GM23338 (cell line): ENCODE data around the gene COPS2. TPM values are rescaled to one million over a fixed set of nuclear protein-coding genes. Genes with fewer than 3 reads are reported as not detected.

Experiments used
- ATAC-seq: fragments of 200-7000 bp; cut with Tn5 transposase; 3 replicates; pipeline ENCODE4 v1.9.1; 2020
- DNase-seq: peaks from one replicate; pipeline ENCODE4 v3.0.0-alpha.2; 2015; ENCODE audit warnings: low spot score
- H2AFZ ChIP-seq: fragments of 200-600 bp; sonication (generic); 2 replicates; pipeline ENCODE4 v1.8.0; 2016; ENCODE audit warnings: antibody characterized with exemption, mild to moderate bottlenecking, moderate library complexity
- H3F3A ChIP-seq: fragments of 200-600 bp; sonication (generic); replicated peaks from 2 replicates; pipeline ENCODE4 v1.8.0; 2017; ENCODE audit warnings: antibody characterized with exemption, mixed run types, low read depth
- H3K27ac ChIP-seq: fragments of 200-600 bp; sonication (generic); 2 replicates; pipeline ENCODE4 v1.6.1; 2016; ENCODE audit warnings: low read depth
- H3K27me3 ChIP-seq: fragments of 200-600 bp; sonication (generic); 2 replicates; pipeline ENCODE4 v1.8.0; 2016; ENCODE audit warnings: mild to moderate bottlenecking, mixed run types, moderate library complexity; ENCODE audit not compliant: insufficient read depth
- H3K36me3 ChIP-seq: fragments of 200-600 bp; sonication (generic); 2 replicates; pipeline ENCODE4 v1.8.0; 2016; ENCODE audit warnings: mild to moderate bottlenecking; ENCODE audit not compliant: insufficient read depth
- H3K4me1 ChIP-seq: fragments of 200-600 bp; sonication (generic); 2 replicates; pipeline ENCODE4 v1.8.0; 2016; ENCODE audit warnings: mild to moderate bottlenecking, moderate library complexity; ENCODE audit not compliant: insufficient read depth
- H3K4me2 ChIP-seq: fragments of 200-600 bp; sonication (generic); 2 replicates; pipeline ENCODE4 v1.7.1; 2017; ENCODE audit warnings: mixed run types
- H3K4me3 ChIP-seq: fragments of 200-600 bp; sonication (generic); 2 replicates; pipeline ENCODE4 v1.6.1; 2016; ENCODE audit warnings: mixed run types
- H3K79me2 ChIP-seq: fragments of 200-600 bp; sonication (generic); replicated peaks from 2 replicates; pipeline ENCODE4 v1.8.0; 2017; ENCODE audit warnings: mild to moderate bottlenecking; ENCODE audit not compliant: insufficient read depth
- H3K9me2 ChIP-seq: fragments of 200-600 bp; sonication (generic); 2 replicates; pipeline ENCODE4 v1.8.0; 2017; ENCODE audit not compliant: insufficient read depth
- H4K20me1 ChIP-seq: fragments of 200-600 bp; sonication (generic); replicated peaks from 2 replicates; pipeline ENCODE4 v1.8.0; 2017; ENCODE audit warnings: mild to moderate bottlenecking; ENCODE audit not compliant: insufficient read depth
- H3K27ac Mint-ChIP-seq: 2 replicates; pipeline ENCODE4 v1.8.0; 2020; ENCODE audit warnings: inconsistent platforms, mild to moderate bottlenecking, moderate library complexity, mixed read lengths
- H3K27me3 Mint-ChIP-seq: 3 replicates; pipeline ENCODE4 v1.8.0; 2022; ENCODE audit warnings: low read depth, mild to moderate bottlenecking, moderate library complexity, mixed read lengths, inconsistent platforms; ENCODE audit not compliant: insufficient read depth, poor library complexity
- H3K36me3 Mint-ChIP-seq: 3 replicates; pipeline ENCODE4 v1.8.0; 2021; ENCODE audit warnings: low read depth, mild to moderate bottlenecking, inconsistent platforms, moderate library complexity, mixed read lengths
- H3K4me1 Mint-ChIP-seq: 3 replicates; pipeline ENCODE4 v1.8.0; 2020; ENCODE audit warnings: mild to moderate bottlenecking, inconsistent platforms, mixed read lengths
- H3K4me3 Mint-ChIP-seq: 3 replicates; pipeline ENCODE4 v1.8.0; 2021; ENCODE audit warnings: moderate library complexity, mild to moderate bottlenecking, inconsistent platforms, mixed read lengths
- H3K9me3 Mint-ChIP-seq: 3 replicates; pipeline ENCODE4 v1.8.0; 2020; ENCODE audit warnings: moderate library complexity, mild to moderate bottlenecking, inconsistent platforms, mixed read lengths
- CREB1 ChIP-seq: fragments of 250-450 bp; sonication (Bioruptor Pico); IDR thresholded peaks from 2 replicates; pipeline ENCODE4 v1.5.0; 2020; ENCODE audit warnings: low read depth, mild to moderate bottlenecking, moderate library complexity
- CTCF ChIP-seq, 2 experiments: fragments of 200-600 bp in 1 of 2; sonication (generic) in 1 of 2; conservative IDR thresholded peaks; 2 replicates each; pipeline versions ENCODE4 v1.5.1 to v1.6.1; 2016 to 2017; ENCODE audit warnings: antibody characterized with exemption in 2 of 2, low read depth in 2 of 2, mild to moderate bottlenecking in 2 of 2, moderate library complexity in 1 of 2
- ETS1 ChIP-seq: IDR thresholded peaks from 2 replicates; pipeline ENCODE4 v1.6.1; 2016; ENCODE audit warnings: antibody characterized with exemption
- EZH2 ChIP-seq: fragments of 200-600 bp; sonication (generic); IDR thresholded peaks from one replicate; pipeline ENCODE4 v1.8.0; 2017; ENCODE audit warnings: antibody characterized with exemption, mild to moderate bottlenecking, low read depth; ENCODE audit not compliant: unreplicated experiment
- EZH2phosphoT487 ChIP-seq: fragments of 200-600 bp; sonication (generic); IDR thresholded peaks from one replicate; pipeline ENCODE4 v1.8.1; 2018; ENCODE audit warnings: antibody characterized with exemption; ENCODE audit not compliant: unreplicated experiment
- JUNB ChIP-seq: IDR thresholded peaks from one replicate; pipeline ENCODE4 v1.6.1; 2016; ENCODE audit warnings: antibody characterized with exemption; ENCODE audit not compliant: unreplicated experiment
- NANOG ChIP-seq: IDR thresholded peaks from 2 replicates; pipeline ENCODE4 v1.6.1; 2016; ENCODE audit warnings: antibody characterized with exemption, borderline replicate concordance
- POLR2AphosphoS5 ChIP-seq: IDR thresholded peaks from 2 replicates; pipeline ENCODE4 v1.6.1; 2016; ENCODE audit warnings: antibody characterized with exemption, low read depth
- STAT1 ChIP-seq: IDR thresholded peaks from one replicate; pipeline ENCODE4 v1.6.1; 2016; ENCODE audit warnings: antibody characterized with exemption; ENCODE audit not compliant: unreplicated experiment
- ZNF114 ChIP-seq: fragments of 250-450 bp; sonication (Bioruptor Pico); IDR thresholded peaks from 2 replicates; pipeline ENCODE4 v1.5.0; 2020; ENCODE audit warnings: mild to moderate bottlenecking, moderate library complexity
- ZNF331 ChIP-seq: fragments of 250-450 bp; sonication (Bioruptor Pico); IDR thresholded peaks from 2 replicates; pipeline ENCODE4 v1.5.0; 2020; ENCODE audit warnings: low read depth, mild to moderate bottlenecking, moderate library complexity
- polyA plus RNA-seq: library from polyadenylated mRNA; unstranded; fragments of >200 nt; fragmentation: Nextera tagmentation; extraction: Ambion mirVana; gene quantifications from 2 replicates; pipeline ENCODE4 v1.2.1, GENCODE V29; 2016
- total RNA-seq: library from RNA; depleted of rRNA; stranded (reverse); fragments of >200 nt; shearing (Covaris generic); gene quantifications from 2 replicates; pipeline ENCODE4 v1.2.3, GENCODE V29; 2014
- TF ChIP-seq, protein P1 (sequence below): IDR thresholded peaks from one replicate; pipeline ENCODE4 v1.6.1; 2018; ENCODE audit warnings: antibody characterized with exemption; ENCODE audit not compliant: unreplicated experiment
- TF ChIP-seq, protein P2 (sequence below): fragments of 250-450 bp; sonication (Bioruptor Pico); IDR thresholded peaks from 2 replicates; pipeline ENCODE4 v1.5.0; 2020; ENCODE audit warnings: mild to moderate bottlenecking, moderate library complexity

Gene COPS2
- total and polyA plus RNA-seq, 2 experiments from 2014 or later: 38.7 to 67.3 TPM

DNA sequence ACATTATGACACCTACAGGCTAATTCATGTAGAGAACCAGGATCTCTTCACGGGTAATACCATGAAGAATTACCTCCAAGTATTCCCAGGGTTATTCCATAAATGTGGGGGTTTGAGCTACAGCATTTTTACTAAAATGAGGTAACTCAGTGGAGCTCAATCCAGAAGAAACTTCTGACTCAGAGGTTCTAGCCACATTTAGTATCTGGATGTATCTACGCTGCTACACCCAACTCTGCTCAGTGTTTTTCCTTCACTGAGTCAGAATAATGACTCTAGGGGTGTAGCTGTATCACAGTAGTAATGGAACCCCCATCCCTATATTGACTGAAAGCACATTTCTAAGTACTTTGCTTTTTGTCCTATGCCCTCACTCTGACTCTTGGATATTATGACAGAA, 52.4 kb downstream of the COPS2 start:
- H2AFZ ChIP-seq: no peak overlapping the region
- Mint-ChIP-seq H3K9me3 (no peaks in the 10 kb centered on the region), H3K4me1 (no peaks in the 10 kb centered on the region), H3K27ac (no peak overlapping the region), H3K27me3 (no peaks in the 10 kb centered on the region), H3K36me3 (no peaks in the 10 kb centered on the region), H3K4me3 (no peak overlapping the region)
- no peak overlapping the region for H3K27ac ChIP-seq
- H3K79me2 ChIP-seq: no peaks in the 10 kb centered on the region
- no peaks in the 10 kb centered on the region for H3K36me3 ChIP-seq
- TF ChIP-seq ZNF331 (CRISPR knock-in tag) (no peak), CTCF (conservative IDR thresholded peaks at IDR 0.05; ENCODE audit: low read depth in 2 of 2) (no peak), ETS1 (no peak), POLR2AphosphoS5 (no peak), EZH2 (no peak), EZH2phosphoT487 (no peak), NANOG (no peak), STAT1 (no peak), ZNF114 (no peak), CREB1 (CRISPR knock-in tag) (no peak), JUNB (no peak)
- TF ChIP-seq, protein P1, sequence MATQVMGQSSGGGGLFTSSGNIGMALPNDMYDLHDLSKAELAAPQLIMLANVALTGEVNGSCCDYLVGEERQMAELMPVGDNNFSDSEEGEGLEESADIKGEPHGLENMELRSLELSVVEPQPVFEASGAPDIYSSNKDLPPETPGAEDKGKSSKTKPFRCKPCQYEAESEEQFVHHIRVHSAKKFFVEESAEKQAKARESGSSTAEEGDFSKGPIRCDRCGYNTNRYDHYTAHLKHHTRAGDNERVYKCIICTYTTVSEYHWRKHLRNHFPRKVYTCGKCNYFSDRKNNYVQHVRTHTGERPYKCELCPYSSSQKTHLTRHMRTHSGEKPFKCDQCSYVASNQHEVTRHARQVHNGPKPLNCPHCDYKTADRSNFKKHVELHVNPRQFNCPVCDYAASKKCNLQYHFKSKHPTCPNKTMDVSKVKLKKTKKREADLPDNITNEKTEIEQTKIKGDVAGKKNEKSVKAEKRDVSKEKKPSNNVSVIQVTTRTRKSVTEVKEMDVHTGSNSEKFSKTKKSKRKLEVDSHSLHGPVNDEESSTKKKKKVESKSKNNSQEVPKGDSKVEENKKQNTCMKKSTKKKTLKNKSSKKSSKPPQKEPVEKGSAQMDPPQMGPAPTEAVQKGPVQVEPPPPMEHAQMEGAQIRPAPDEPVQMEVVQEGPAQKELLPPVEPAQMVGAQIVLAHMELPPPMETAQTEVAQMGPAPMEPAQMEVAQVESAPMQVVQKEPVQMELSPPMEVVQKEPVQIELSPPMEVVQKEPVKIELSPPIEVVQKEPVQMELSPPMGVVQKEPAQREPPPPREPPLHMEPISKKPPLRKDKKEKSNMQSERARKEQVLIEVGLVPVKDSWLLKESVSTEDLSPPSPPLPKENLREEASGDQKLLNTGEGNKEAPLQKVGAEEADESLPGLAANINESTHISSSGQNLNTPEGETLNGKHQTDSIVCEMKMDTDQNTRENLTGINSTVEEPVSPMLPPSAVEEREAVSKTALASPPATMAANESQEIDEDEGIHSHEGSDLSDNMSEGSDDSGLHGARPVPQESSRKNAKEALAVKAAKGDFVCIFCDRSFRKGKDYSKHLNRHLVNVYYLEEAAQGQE: no peak
- TF ChIP-seq, protein P2, sequence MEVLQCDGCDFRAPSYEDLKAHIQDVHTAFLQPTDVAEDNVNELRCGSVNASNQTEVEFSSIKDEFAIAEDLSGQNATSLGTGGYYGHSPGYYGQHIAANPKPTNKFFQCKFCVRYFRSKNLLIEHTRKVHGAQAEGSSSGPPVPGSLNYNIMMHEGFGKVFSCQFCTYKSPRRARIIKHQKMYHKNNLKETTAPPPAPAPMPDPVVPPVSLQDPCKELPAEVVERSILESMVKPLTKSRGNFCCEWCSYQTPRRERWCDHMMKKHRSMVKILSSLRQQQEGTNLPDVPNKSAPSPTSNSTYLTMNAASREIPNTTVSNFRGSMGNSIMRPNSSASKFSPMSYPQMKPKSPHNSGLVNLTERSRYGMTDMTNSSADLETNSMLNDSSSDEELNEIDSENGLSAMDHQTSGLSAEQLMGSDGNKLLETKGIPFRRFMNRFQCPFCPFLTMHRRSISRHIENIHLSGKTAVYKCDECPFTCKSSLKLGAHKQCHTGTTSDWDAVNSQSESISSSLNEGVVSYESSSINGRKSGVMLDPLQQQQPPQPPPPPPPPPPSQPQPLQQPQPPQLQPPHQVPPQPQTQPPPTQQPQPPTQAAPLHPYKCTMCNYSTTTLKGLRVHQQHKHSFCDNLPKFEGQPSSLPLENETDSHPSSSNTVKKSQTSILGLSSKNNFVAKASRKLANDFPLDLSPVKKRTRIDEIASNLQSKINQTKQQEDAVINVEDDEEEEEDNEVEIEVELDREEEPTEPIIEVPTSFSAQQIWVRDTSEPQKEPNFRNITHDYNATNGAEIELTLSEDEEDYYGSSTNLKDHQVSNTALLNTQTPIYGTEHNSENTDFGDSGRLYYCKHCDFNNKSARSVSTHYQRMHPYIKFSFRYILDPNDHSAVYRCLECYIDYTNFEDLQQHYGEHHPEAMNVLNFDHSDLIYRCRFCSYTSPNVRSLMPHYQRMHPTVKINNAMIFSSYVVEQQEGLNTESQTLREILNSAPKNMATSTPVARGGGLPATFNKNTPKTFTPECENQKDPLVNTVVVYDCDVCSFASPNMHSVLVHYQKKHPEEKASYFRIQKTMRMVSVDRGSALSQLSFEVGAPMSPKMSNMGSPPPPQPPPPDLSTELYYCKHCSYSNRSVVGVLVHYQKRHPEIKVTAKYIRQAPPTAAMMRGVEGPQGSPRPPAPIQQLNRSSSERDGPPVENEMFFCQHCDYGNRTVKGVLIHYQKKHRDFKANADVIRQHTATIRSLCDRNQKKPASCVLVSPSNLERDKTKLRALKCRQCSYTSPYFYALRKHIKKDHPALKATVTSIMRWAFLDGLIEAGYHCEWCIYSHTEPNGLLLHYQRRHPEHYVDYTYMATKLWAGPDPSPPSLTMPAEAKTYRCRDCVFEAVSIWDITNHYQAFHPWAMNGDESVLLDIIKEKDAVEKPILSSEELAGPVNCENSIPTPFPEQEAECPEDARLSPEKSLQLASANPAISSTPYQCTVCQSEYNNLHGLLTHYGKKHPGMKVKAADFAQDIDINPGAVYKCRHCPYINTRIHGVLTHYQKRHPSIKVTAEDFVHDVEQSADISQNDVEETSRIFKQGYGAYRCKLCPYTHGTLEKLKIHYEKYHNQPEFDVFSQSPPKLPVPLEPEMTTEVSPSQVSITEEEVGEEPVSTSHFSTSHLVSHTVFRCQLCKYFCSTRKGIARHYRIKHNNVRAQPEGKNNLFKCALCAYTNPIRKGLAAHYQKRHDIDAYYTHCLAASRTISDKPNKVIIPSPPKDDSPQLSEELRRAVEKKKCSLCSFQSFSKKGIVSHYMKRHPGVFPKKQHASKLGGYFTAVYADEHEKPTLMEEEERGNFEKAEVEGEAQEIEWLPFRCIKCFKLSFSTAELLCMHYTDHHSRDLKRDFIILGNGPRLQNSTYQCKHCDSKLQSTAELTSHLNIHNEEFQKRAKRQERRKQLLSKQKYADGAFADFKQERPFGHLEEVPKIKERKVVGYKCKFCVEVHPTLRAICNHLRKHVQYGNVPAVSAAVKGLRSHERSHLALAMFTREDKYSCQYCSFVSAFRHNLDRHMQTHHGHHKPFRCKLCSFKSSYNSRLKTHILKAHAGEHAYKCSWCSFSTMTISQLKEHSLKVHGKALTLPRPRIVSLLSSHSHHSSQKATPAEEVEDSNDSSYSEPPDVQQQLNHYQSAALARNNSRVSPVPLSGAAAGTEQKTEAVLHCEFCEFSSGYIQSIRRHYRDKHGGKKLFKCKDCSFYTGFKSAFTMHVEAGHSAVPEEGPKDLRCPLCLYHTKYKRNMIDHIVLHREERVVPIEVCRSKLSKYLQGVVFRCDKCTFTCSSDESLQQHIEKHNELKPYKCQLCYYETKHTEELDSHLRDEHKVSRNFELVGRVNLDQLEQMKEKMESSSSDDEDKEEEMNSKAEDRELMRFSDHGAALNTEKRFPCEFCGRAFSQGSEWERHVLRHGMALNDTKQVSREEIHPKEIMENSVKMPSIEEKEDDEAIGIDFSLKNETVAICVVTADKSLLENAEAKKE: no peak
- no peak overlapping the region for H3K4me3 ChIP-seq
- no peaks in the 10 kb centered on the region for H3K9me2 ChIP-seq
- no peaks in the 10 kb centered on the region for H3F3A ChIP-seq
- ATAC-seq (no peak), DNase-seq (no peak)
- H3K27me3 ChIP-seq: no peaks in the 10 kb centered on the region
- H3K4me1 ChIP-seq: no peaks in the 10 kb centered on the region
- no peaks in the 10 kb centered on the region; the same call in 1 of the 2 replicates for H4K20me1 ChIP-seq
- H3K4me2 ChIP-seq: no peak overlapping the region
